Psoas muscle (tissue), 8 donors: ENCODE results near the gene DOCK3. TPM values are rescaled to one million over a fixed set of nuclear protein-coding genes. Genes with fewer than 3 reads are reported as not detected.

ENCODE experiments used
- ATAC-seq, 4 donors: fragments of 200-7000 bp; cut with Tn5 transposase; one replicate each; pipeline ENCODE4 v1.9.1; 2020; ENCODE audit warnings: moderate library complexity in 3 of 4, mild to moderate bottlenecking in 2 of 4
- DNase-seq, 2 donors: peaks; one replicate each; pipeline ENCODE4 v3.0.0-alpha.2; 2020
- H3K27ac ChIP-seq: fragments of 200-600 bp; one replicate; pipeline ENCODE4 v1.8.0; 2022
- H3K27me3 ChIP-seq, 3 donors: fragments of 200-600 bp in 1 of 3; one replicate each; pipeline versions ENCODE4 v1.6.1 to v1.8.0; 2013 to 2022; ENCODE audit warnings: low read length in 2 of 3, mild to moderate bottlenecking in 2 of 3, moderate library complexity in 1 of 3; ENCODE audit not compliant: insufficient read depth in 3 of 3
- H3K36me3 ChIP-seq, 2 donors: fragments of 200-600 bp in 1 of 2; one replicate each; pipeline versions ENCODE4 v1.6.1 to v1.8.0; 2013 to 2022; ENCODE audit warnings: low read depth in 1 of 2, mild to moderate bottlenecking in 1 of 2, moderate library complexity in 1 of 2; ENCODE audit not compliant: insufficient read depth in 1 of 2
- H3K4me1 ChIP-seq: fragments of 200-600 bp; one replicate; pipeline ENCODE4 v1.8.0; 2022
- H3K4me3 ChIP-seq: fragments of 200-600 bp; one replicate; pipeline ENCODE4 v1.8.0; 2022; ENCODE audit warnings: mild to moderate bottlenecking
- H3K9me3 ChIP-seq: fragments of 200-600 bp; one replicate; pipeline ENCODE4 v1.8.0; 2022
- CTCF ChIP-seq: fragments of 200-600 bp; IDR thresholded peaks from one replicate; pipeline ENCODE4 v1.8.0; 2022; ENCODE audit warnings: antibody characterized with exemption
- WGBS, 3 donors: extraction: QIAGEN DNeasy Blood & Tissue Kit; methylation state at CpG; one replicate each; pipeline versions ENCODE4 v1.1.6 to v1.1.7; 2013; 5-methylcytosine and 5-hydroxymethylcytosine counted together
- intact Hi-C, 2 donors: fragments of 100-400 bp; cut with DNase I; formaldehyde crosslinking; loops; one replicate each; pipeline versions ENCODE4 v1.11.0 to v1.14.2; 2022
- polyA plus RNA-seq, 3 donors: library from polyadenylated mRNA; stranded (reverse); fragments of 200-250 nt; gene quantifications; one replicate each; pipeline ENCODE4 v1.2.3, GENCODE V29; 2013
- total RNA-seq, 4 donors: library from RNA; stranded (reverse); fragmentation: NEBNext Ultra II Directional in 2 of 4; extraction: Animal tissue kit (Norgen Biotek cat#: 25700) in 2 of 4; gene quantifications; one replicate each; pipeline versions ENCODE4 v1.2.1 to v1.2.4, GENCODE V29; 2021 to 2023
- donor health status: healthy with polysubstance abuse.
- donor health status: DM: no; HTN: no; CAD: no; lungs with moderate emphysema.
- donor health status: Bipolar disorder and iron deficiency.
- donor health status: healthy.
- donor health status: DM: yes; HTN: yes; CAD: no.
- donor health status: DM: no; HTN: no; CAD: no.
- donor health status: DM: no; HTN: no; CAD: no.
- donor health status: DM: yes; HTN: yes; CAD: no.

DOCK3 gene
- total and polyA plus RNA-seq, 7 donors: 0.01 to 0.91 (median 0.87) TPM

DNA sequence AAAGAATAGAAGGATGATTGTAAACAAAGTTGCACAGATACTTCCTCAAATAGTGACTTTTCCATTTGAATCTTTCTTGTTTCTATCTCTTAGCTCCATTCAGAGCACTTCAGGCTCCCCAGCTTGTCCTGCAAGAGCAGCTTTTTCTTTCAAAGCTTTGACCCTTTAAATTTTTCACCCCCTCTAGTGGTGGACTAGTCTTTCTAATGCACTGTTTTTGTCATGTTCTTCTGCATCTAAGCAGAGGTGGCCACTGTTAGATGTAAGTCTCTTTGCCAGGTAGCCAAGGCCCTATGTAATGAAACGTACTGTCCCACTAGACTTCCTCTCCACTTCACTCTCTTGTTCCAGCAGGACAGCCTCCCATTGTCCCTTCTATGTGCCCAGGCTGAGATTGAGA is 636.3 kb downstream of the DOCK3 start:
- H3K4me1 ChIP-seq: no peaks in the 10 kb centered on the region
- TF ChIP-seq CTCF: no peak
- peaks cover 0 to 9% (median 0%) of the 10 kb centered on the region in 3 donors for H3K27me3 ChIP-seq
- H3K9me3 ChIP-seq: no peaks in the 10 kb centered on the region
- 24 to 52% (median 51%) methylated on average over 1 of the region's 1 CpG for WGBS, 3 donors
- no peak overlapping the region for H3K4me3 ChIP-seq
- H3K36me3 ChIP-seq: no peaks in the 10 kb centered on the region
- no peak for DNase-seq
- intact Hi-C loops: loop anchor here in 1 of 2 donors (5.0 kb wide), 1 partner anchor 694 kb away; the partner anchor contains the start of gene MAPKAPK3
- no peak for ATAC-seq
- no peak overlapping the region for H3K27ac ChIP-seq

GRCh38 chr3:51328206-51328605 is 653.5 kb downstream of the DOCK3 start:
- intact Hi-C loops: no loop called here
- no peaks in the 10 kb centered on the region for H3K27me3 ChIP-seq
- WGBS, 3 donors: 82 to 88% (median 82%) methylated on average over 2 of the region's 2 CpGs

DNA sequence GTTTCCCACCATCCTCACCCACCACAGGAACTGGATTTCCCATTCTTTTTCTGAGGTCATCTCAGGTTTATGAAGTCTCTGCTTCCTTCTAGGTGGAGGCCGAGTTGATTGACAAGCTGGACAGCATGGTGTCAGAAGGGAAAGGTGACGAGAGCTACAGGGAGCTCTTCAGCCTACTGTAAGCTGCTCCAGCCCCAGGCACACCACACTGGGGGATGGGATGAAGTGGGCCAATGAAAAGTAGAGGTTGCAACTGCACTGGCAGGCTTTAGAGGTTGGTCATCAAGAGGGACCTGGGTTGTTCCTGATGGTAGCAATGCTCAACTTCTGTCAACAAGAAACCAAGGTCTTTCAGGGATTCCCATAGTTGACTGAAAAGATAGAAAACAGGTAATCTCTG is 655.3 kb downstream of the DOCK3 start:
- Histone ChIP-seq H3K27me3 (no peaks in the 10 kb centered on the region), H3K36me3 (no peaks in the 10 kb centered on the region), H3K4me3 (no peak overlapping the region), H3K27ac (no peak overlapping the region), H3K4me1 (no peaks in the 10 kb centered on the region), H3K9me3 (no peaks in the 10 kb centered on the region)
- TF ChIP-seq CTCF: no peak
- 69 to 71% (median 70%) methylated on average over 2 of the region's 2 CpGs for WGBS, 3 donors
- intact Hi-C loops: no loop called here
- ATAC-seq (no peak), DNase-seq (no peak)

More at GRCh38 chr3:51328206-51328605, 653.5 kb downstream of the DOCK3 start:
- Histone ChIP-seq H3K4me1 (no peaks in the 10 kb centered on the region), H3K9me3 (peaks cover 8% of the 10 kb centered on the region), H3K4me3 (no peak overlapping the region), H3K36me3 (no peaks in the 10 kb centered on the region), H3K27ac (no peak overlapping the region)
- ATAC-seq (no peak), DNase-seq (no peak)
- TF ChIP-seq CTCF: no peak

- WGBS, 3 donors: 95 to 100% (median 100%) methylated on average over 1 of the region's 1 CpG
These were observed 657.4 kb downstream of the DOCK3 start for GRCh38 chr3:51332156-51332555.

More at GRCh38 chr3:51332156-51332555, 657.4 kb downstream of the DOCK3 start:
- TF ChIP-seq CTCF: no peak
- H3K27ac ChIP-seq: no peak overlapping the region
- no peaks in the 10 kb centered on the region for H3K4me1 ChIP-seq
- H3K4me3 ChIP-seq: no peak overlapping the region
- DNase-seq: no peak
- intact Hi-C loops: no loop called here
- H3K9me3 ChIP-seq: no peaks in the 10 kb centered on the region
- no peaks in the 10 kb centered on the region for H3K27me3 ChIP-seq
- H3K36me3 ChIP-seq: no peaks in the 10 kb centered on the region
- ATAC-seq: no peak
